SU-DHL-6 (cell line): ENCODE data around the gene BLOC1S2.
"Not testable (repeated sequence)": the region's sequence is repeated elsewhere in the genome, so short reads cannot be mapped to it uniquely, and the experiment has no call there.

Source experiments
- H2AFZ ChIP-seq: fragments of 200-600 bp; sonication (generic); 2 replicates; pipeline ENCODE4 v1.6.1; 2014; ENCODE audit warnings: low read depth, mild to moderate bottlenecking, moderate library complexity, mixed read lengths, antibody characterized with exemption, low read length; ENCODE audit not compliant: severe bottlenecking
- H3F3A ChIP-seq: fragments of 200-600 bp; shearing (Covaris generic); 2 replicates; pipeline ENCODE4 v1.6.0; 2016; ENCODE audit warnings: antibody characterized with exemption, mild to moderate bottlenecking; ENCODE audit not compliant: insufficient read depth
- H3K27ac ChIP-seq: fragments of 200-600 bp; sonication (generic); 2 replicates; pipeline ENCODE4 v1.5.1; 2016; ENCODE audit warnings: low read depth, mild to moderate bottlenecking, low read length, moderate library complexity, mixed read lengths
- H3K27me3 ChIP-seq: fragments of 200-600 bp; sonication (generic), shearing (Covaris generic); 2 replicates; pipeline ENCODE4 v1.6.0; 2014; ENCODE audit warnings: mild to moderate bottlenecking, low read length
- H3K36me3 ChIP-seq: fragments of 200-600 bp; sonication (generic); 2 replicates; pipeline ENCODE4 v1.6.1; 2014; ENCODE audit warnings: mild to moderate bottlenecking, low read length, mixed read lengths
- H3K4me2 ChIP-seq: fragments of 300-600, 200-600 bp; shearing (Covaris generic), sonication (generic); 2 replicates; pipeline ENCODE4 v1.6.0; 2014; ENCODE audit warnings: low read length, low read depth, mild to moderate bottlenecking; ENCODE audit not compliant: poor library complexity, severe bottlenecking
- H3K4me3 ChIP-seq: fragments of 200-600 bp; sonication (generic); 2 replicates; pipeline ENCODE4 v1.5.1; 2014; ENCODE audit warnings: antibody characterized with exemption, low read length, mild to moderate bottlenecking, mixed read lengths; ENCODE audit not compliant: insufficient read depth, poor library complexity, severe bottlenecking
- H3K79me2 ChIP-seq: fragments of 200-600 bp; sonication (generic); 2 replicates; pipeline ENCODE4 v1.6.1; 2014; ENCODE audit warnings: mild to moderate bottlenecking, low read length, moderate library complexity; ENCODE audit not compliant: insufficient read depth
- H3K9ac ChIP-seq: fragments of 200-600 bp; sonication (generic); 2 replicates; pipeline ENCODE4 v1.7.0; 2014; ENCODE audit warnings: mild to moderate bottlenecking, low read length
- H3K9me2 ChIP-seq: fragments of 200-600 bp; sonication (generic); replicated peaks from 2 replicates; pipeline ENCODE4 v1.6.1; 2014; ENCODE audit warnings: low read length; ENCODE audit not compliant: insufficient read depth
- H3K9me3 ChIP-seq: fragments of 200-600 bp; sonication (generic); 2 replicates; pipeline ENCODE4 v1.6.1; 2014; ENCODE audit warnings: low read length, mixed read lengths; ENCODE audit not compliant: insufficient read depth
- H4K20me1 ChIP-seq: fragments of 200-600 bp; sonication (generic); 2 replicates; pipeline ENCODE4 v1.6.1; 2014; ENCODE audit warnings: low read depth, mild to moderate bottlenecking, antibody characterized with exemption, low read length, moderate library complexity, mixed read lengths
- EZH2phosphoT487 ChIP-seq: fragments of 200-600 bp; sonication (generic), shearing (Covaris generic); conservative IDR thresholded peaks from 2 replicates; pipeline ENCODE4 v1.6.1; 2018; ENCODE audit warnings: mild to moderate bottlenecking, antibody characterized with exemption, low read length, moderate library complexity, mixed read lengths
- TF ChIP-seq, protein P1 (sequence below): fragments of 200-600 bp; sonication (generic); IDR thresholded peaks from one replicate; pipeline ENCODE4 v1.5.1; 2017; ENCODE audit warnings: antibody characterized with exemption, mild to moderate bottlenecking, low read length, moderate library complexity; ENCODE audit not compliant: insufficient read depth, poor library complexity, severe bottlenecking

Gene BLOC1S2

DNA sequence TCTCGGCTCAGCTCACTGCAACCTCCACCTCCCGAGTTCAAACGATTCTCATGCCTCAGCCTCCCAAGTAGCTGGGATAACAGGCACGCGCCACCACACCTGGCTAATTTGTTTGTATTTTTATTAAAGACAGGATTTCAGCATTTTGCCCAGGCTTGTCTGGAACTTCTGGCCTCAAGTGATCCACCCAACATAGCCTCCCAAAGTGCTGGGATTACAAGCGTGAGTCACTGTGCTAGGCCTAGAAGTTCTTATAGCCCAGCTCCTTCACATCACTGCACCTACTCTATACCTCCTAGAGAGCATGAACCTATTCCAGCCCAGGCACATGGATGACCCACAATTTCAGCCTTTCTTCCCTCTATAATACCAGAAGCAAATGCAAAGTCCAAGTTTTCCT is 1.3 kb upstream of the BLOC1S2 start:
- Histone ChIP-seq H3F3A (no peaks in the 10 kb centered on the region), H3K27ac (no peak overlapping the region), H4K20me1 (no peaks in the 10 kb centered on the region), H2AFZ (no peak overlapping the region), H3K36me3 (no peaks in the 10 kb centered on the region), H3K27me3 (no peaks in the 10 kb centered on the region), H3K9me2 (no peaks in the 10 kb centered on the region), H3K79me2 (peaks cover 35% of the 10 kb centered on the region), H3K4me3 (no peak overlapping the region), H3K9me3 (no peaks in the 10 kb centered on the region), H3K9ac (no peak overlapping the region), H3K4me2 (no peak overlapping the region)
- no peak for TF ChIP-seq EZH2phosphoT487
- TF ChIP-seq, protein P1, sequence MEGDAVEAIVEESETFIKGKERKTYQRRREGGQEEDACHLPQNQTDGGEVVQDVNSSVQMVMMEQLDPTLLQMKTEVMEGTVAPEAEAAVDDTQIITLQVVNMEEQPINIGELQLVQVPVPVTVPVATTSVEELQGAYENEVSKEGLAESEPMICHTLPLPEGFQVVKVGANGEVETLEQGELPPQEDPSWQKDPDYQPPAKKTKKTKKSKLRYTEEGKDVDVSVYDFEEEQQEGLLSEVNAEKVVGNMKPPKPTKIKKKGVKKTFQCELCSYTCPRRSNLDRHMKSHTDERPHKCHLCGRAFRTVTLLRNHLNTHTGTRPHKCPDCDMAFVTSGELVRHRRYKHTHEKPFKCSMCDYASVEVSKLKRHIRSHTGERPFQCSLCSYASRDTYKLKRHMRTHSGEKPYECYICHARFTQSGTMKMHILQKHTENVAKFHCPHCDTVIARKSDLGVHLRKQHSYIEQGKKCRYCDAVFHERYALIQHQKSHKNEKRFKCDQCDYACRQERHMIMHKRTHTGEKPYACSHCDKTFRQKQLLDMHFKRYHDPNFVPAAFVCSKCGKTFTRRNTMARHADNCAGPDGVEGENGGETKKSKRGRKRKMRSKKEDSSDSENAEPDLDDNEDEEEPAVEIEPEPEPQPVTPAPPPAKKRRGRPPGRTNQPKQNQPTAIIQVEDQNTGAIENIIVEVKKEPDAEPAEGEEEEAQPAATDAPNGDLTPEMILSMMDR, result no peak

DNA sequence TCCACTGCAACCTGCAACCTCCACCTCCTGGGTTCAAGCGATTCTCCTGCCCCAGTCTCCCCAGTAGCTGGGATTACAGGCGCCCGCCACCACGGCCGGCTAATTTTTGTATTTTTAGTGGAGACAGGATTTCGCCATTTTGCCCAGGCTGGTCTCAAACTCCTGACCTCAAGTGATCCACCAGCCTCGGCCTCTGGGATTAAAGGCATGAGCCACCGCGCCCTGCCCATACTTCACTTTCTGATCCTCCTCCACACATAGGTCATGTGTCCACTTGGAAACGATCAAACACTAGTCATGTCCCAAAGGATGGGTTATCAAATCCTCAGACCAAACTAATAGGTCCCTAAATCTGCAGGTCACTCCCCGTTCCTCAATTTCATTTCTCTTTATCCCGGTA is 1.2 kb downstream of the BLOC1S2 start:
- H3K9me3 ChIP-seq, H3F3A ChIP-seq, H3K9me2 ChIP-seq, H3K27me3 ChIP-seq, H3K36me3 ChIP-seq, H2AFZ ChIP-seq, H4K20me1 ChIP-seq: not testable (repeated sequence)
- H3K9ac ChIP-seq, result peak overlapping the region; percentile 97
- peak overlapping the region; percentile 90 for H3K4me2 ChIP-seq
- peak overlapping the region; percentile 64; the same call in 1 of the 2 replicates for H3K27ac ChIP-seq
- H3K79me2 ChIP-seq, result peaks cover 45% of the 10 kb centered on the region
- H3K4me3 ChIP-seq, result peak overlapping the region; percentile 82

DNA sequence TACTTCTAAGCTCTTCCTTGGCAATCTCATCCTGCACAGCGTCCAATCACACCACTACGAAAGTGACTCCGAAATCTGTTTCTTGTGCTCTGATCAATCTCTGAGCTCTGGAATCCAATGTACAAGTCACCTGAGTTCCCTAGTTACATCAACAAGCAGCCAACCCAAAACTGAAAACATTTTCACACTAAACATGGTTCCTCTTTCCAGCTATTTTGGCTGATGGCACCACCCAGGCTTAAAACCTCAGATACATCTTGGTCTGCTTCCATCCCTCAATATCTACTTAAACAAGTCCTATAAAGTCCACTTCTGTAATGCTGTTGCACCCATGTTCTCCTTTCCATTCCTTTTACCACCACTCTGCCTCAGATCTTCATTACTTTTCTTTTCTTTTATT is 3.6 kb downstream of the BLOC1S2 start:
- H3K79me2 ChIP-seq, result peaks cover 45% of the 10 kb centered on the region
- no peak overlapping the region for H3K4me2 ChIP-seq
- H3K27ac ChIP-seq, result no peak overlapping the region

DNA sequence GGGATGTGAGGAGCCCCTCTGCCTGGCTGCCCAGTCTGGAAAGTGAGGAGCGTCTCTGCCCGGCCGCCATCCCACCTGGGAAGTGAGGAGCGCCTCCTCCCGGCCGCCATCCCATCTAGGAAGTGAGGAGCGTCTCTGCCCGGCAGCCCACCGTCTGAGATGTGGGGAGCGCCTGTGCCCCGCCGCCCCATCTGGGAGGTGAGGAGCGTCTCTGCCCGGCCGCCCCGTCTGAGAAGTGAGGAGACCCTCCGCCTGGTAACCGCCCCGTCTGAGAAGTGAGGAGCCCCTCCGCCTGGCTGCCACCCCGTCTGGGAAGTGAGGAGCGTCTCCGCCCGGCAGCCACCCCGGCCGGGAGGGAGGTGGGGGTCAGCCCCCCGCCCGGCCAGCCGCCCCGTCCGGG is 9.5 kb downstream of the BLOC1S2 start:
- H2AFZ ChIP-seq, H3K4me2 ChIP-seq, H3K9ac ChIP-seq, H3F3A ChIP-seq, H3K27ac ChIP-seq, H3K79me2 ChIP-seq, H3K27me3 ChIP-seq, H3K9me3 ChIP-seq, H4K20me1 ChIP-seq, H3K9me2 ChIP-seq, H3K4me3 ChIP-seq: not testable (repeated sequence)
- peaks cover 20% of the 10 kb centered on the region; the same call in 1 of the 2 replicates for H3K36me3 ChIP-seq

More for the DNA sequence above, 3.6 kb downstream of the BLOC1S2 start:
- Histone ChIP-seq H3K9me3 (no peaks in the 10 kb centered on the region), H3K36me3 (peaks cover 16% of the 10 kb centered on the region; the same call in 1 of the 2 replicates), H2AFZ (no peak overlapping the region), H3K9ac (no peak overlapping the region), H3K9me2 (no peaks in the 10 kb centered on the region), H3K27me3 (no peaks in the 10 kb centered on the region), H3F3A (0 out of 2 replicates have a peak, but pooled peaks cover 4% of the 10 kb centered on the region), H4K20me1 (no peaks in the 10 kb centered on the region), H3K4me3 (no peak overlapping the region)
- TF ChIP-seq EZH2phosphoT487, result no peak
- TF ChIP-seq, protein P1, result no peak
